Lung (tissue), 12 donors: Measurements from ENCODE around the gene CNKSR3. TPM values are rescaled to one million over a fixed set of nuclear protein-coding genes. Genes with fewer than 3 reads are reported as not detected.
A peak's percentile ranks its signal among the peaks of the same experiment; 100 is the strongest.

Experiments
- ATAC-seq: fragments of 200-7000 bp; cut with Tn5 transposase; one replicate; pipeline ENCODE4 v1.9.1; 2020; ENCODE audit warnings: moderate number of reproducible peaks; ENCODE audit not compliant: insufficient read depth, low FRiP score
- DNase-seq, 3 donors: peaks; one replicate each; pipeline ENCODE4 v3.0.0-alpha.2; 2013 to 2017
- H3K27ac ChIP-seq, 2 donors: one replicate each; pipeline ENCODE4 v1.5.1; 2013; ENCODE audit warnings: mild to moderate bottlenecking in 2 of 2, moderate library complexity in 2 of 2, control low read depth in 1 of 2, inconsistent platforms in 1 of 2, low read depth in 1 of 2, low read length in 1 of 2
- H3K27me3 ChIP-seq, 3 donors: one replicate each; pipeline ENCODE4 v1.5.1; 2013; ENCODE audit warnings: low read length in 2 of 3; ENCODE audit not compliant: control insufficient read depth in 3 of 3, insufficient read depth in 3 of 3
- H3K36me3 ChIP-seq, 4 donors: one replicate each; pipeline ENCODE4 v1.5.1; 2013; ENCODE audit warnings: low read length in 4 of 4, mild to moderate bottlenecking in 1 of 4, moderate library complexity in 1 of 4; ENCODE audit not compliant: control insufficient read depth in 4 of 4, insufficient read depth in 4 of 4
- H3K4me1 ChIP-seq, 5 donors: one replicate each; pipeline ENCODE4 v1.5.1; 2013; ENCODE audit warnings: low read length in 5 of 5, mild to moderate bottlenecking in 2 of 5, moderate library complexity in 1 of 5; ENCODE audit not compliant: control insufficient read depth in 5 of 5, insufficient read depth in 5 of 5
- H3K4me3 ChIP-seq: one replicate; pipeline ENCODE4 v1.5.1; 2013; ENCODE audit warnings: mild to moderate bottlenecking, control low read depth, moderate library complexity
- H3K9ac ChIP-seq, 2 donors: one replicate each; pipeline ENCODE4 v1.5.1; 2013; ENCODE audit warnings: low read length in 2 of 2, control low read depth in 1 of 2; ENCODE audit not compliant: insufficient read depth in 1 of 2
- H3K9me3 ChIP-seq, 4 donors: one replicate each; pipeline ENCODE4 v1.5.1; 2013; ENCODE audit warnings: low read length in 3 of 4, mild to moderate bottlenecking in 1 of 4, moderate library complexity in 1 of 4; ENCODE audit not compliant: control insufficient read depth in 4 of 4, insufficient read depth in 3 of 4
- CTCF ChIP-seq: IDR thresholded peaks from 2 replicates; pipeline ENCODE4 v1.5.1; 2012; ENCODE audit warnings: mild to moderate bottlenecking; ENCODE audit errors: control extremely low read depth, extremely low read depth
- WGBS, 2 donors: extraction: QIAGEN DNeasy Blood & Tissue Kit; methylation state at CpG; one replicate each; pipeline ENCODE4 v1.1.7; 2013; 5-methylcytosine and 5-hydroxymethylcytosine counted together
- polyA plus RNA-seq, 2 donors: library from polyadenylated mRNA; stranded (reverse); fragments of 200-250 nt; gene quantifications; one replicate each; pipeline ENCODE4 v1.2.1, GENCODE V29; 2013
- total RNA-seq, 2 donors: library from RNA; depleted of rRNA in 1 of 2; stranded (reverse); fragments of >200 nt in 1 of 2; gene quantifications; one replicate each; pipeline ENCODE4 v1.2.1, GENCODE V29; 2014 to 2021
- donor health status: control.
- donor health status: control.
- donor health status: Bipolar disorder and iron deficiency.
- donor health status: healthy.
- donor health status: DM: yes; HTN: yes; CAD: no.

CNKSR3 gene
- total and polyA plus RNA-seq, 4 donors, result 3.5 to 23.9 (median 13.7) TPM

- H3K4me3 ChIP-seq, result no peak overlapping the region
- H3K4me1 ChIP-seq, result peaks cover 0 to 11% (median 0%) of the 10 kb centered on the region in 5 donors
- no peak for DNase-seq
- H3K9me3 ChIP-seq, result no peaks in the 10 kb centered on the region
- TF ChIP-seq CTCF, result no peak
- no peaks in the 10 kb centered on the region for H3K36me3 ChIP-seq
- no peak for ATAC-seq
- WGBS, 2 donors, result 94 to 95% methylated on average over 13 of the region's 13 CpGs
- H3K27me3 ChIP-seq, result no peaks in the 10 kb centered on the region
- no peak overlapping the region for H3K27ac ChIP-seq
- H3K9ac ChIP-seq, result no peak overlapping the region
Observed at GRCh38 chr6:154460306-154461071, 50.0 kb downstream of the CNKSR3 start.

- ATAC-seq (no peak), DNase-seq (no peak)
- 94 to 95% methylated on average over 6 of the region's 6 CpGs for WGBS, 2 donors
- Histone ChIP-seq H3K4me1 (peaks cover 0 to 11% (median 0%) of the 10 kb centered on the region in 5 donors), H3K9me3 (no peaks in the 10 kb centered on the region), H3K4me3 (no peak overlapping the region), H3K36me3 (no peaks in the 10 kb centered on the region), H3K27me3 (no peaks in the 10 kb centered on the region), H3K9ac (no peak overlapping the region), H3K27ac (no peak overlapping the region)
- no peak for TF ChIP-seq CTCF
Observed at GRCh38 chr6:154459513-154459912, 51.0 kb downstream of the CNKSR3 start.

- no peaks in the 10 kb centered on the region for H3K36me3 ChIP-seq
- no peak for ATAC-seq
- H3K27me3 ChIP-seq, result no peaks in the 10 kb centered on the region
- no peak overlapping the region for H3K9ac ChIP-seq
- 67 to 73% methylated on average over 8 of the region's 8 CpGs for WGBS, 2 donors
- H3K4me1 ChIP-seq, result peaks cover 0 to 11% (median 0%) of the 10 kb centered on the region in 5 donors
- DNase-seq, result peak in 2 of 3 donors; percentile 36 to 60
- no peak overlapping the region for H3K27ac ChIP-seq
- no peaks in the 10 kb centered on the region for H3K9me3 ChIP-seq
- no peak for TF ChIP-seq CTCF
- H3K4me3 ChIP-seq, result no peak overlapping the region
Observed at GRCh38 chr6:154458565-154459470, 51.7 kb downstream of the CNKSR3 start.
